CD14-positive monocyte (primary cell): ENCODE results near the gene AFF1. TPM values are rescaled to one million over a fixed set of nuclear protein-coding genes. Genes with fewer than 3 reads are reported as not detected.
A peak's percentile ranks its signal among the peaks of the same experiment; 100 is the strongest.
"Not testable (repeated sequence)": the region's sequence is repeated elsewhere in the genome, so short reads cannot be mapped to it uniquely, and the experiment has no call there.

Experiments
- DNase-seq, 3 donors: peaks; one replicate each; pipeline ENCODE4 v3.0.0-alpha.2; 2011 to 2022
- H2AFZ ChIP-seq: 2 replicates; pipeline ENCODE4 v1.6.0; 2012; ENCODE audit warnings: mild to moderate bottlenecking, low read depth, low read length, inconsistent platforms; ENCODE audit not compliant: insufficient read depth, poor library complexity, severe bottlenecking
- H3K27ac ChIP-seq, 2 donors: 1 replicate in 1 of 2; 2 replicates in 1 of 2; pipeline ENCODE4 v1.5.1; 2012 to 2013; ENCODE audit warnings: low read length in 2 of 2, control low read depth in 1 of 2, inconsistent platforms in 1 of 2, low read depth in 1 of 2, mild to moderate bottlenecking in 1 of 2
- H3K27me3 ChIP-seq, 2 donors: one replicate each; pipeline versions ENCODE4 v1.6.0 to v1.6.1; 2011 to 2013; ENCODE audit warnings: low read length in 2 of 2; ENCODE audit not compliant: control insufficient read depth in 2 of 2, insufficient read depth in 2 of 2
- H3K36me3 ChIP-seq, 2 donors: replicated peaks in 1 of 2; 1 replicate in 1 of 2; 2 replicates in 1 of 2; pipeline versions ENCODE4 v1.5.1 to v1.6.1; 2012 to 2013; ENCODE audit warnings: low read length in 2 of 2, control low read depth in 1 of 2, inconsistent platforms in 1 of 2, mild to moderate bottlenecking in 1 of 2; ENCODE audit not compliant: insufficient read depth in 2 of 2, control insufficient read depth in 1 of 2
- H3K4me1 ChIP-seq, 2 donors: 1 replicate in 1 of 2; 2 replicates in 1 of 2; pipeline versions ENCODE4 v1.5.1 to v1.6.1; 2012 to 2013; ENCODE audit warnings: low read length in 2 of 2, control low read depth in 1 of 2, inconsistent platforms in 1 of 2, mild to moderate bottlenecking in 1 of 2, moderate library complexity in 1 of 2; ENCODE audit not compliant: insufficient read depth in 2 of 2, control insufficient read depth in 1 of 2
- H3K4me2 ChIP-seq: replicated peaks from 2 replicates; pipeline ENCODE3; 2012; ENCODE audit warnings: low read length, moderate library complexity, mild to moderate bottlenecking; ENCODE audit not compliant: poor library complexity, severe bottlenecking; ENCODE audit errors: extremely low read depth
- H3K4me3 ChIP-seq, 3 experiments: fragments of 200-600 bp in 1 of 3; sonication (generic) in 1 of 3; replicated peaks in 1 of 3; 1 replicate in 2 of 3; 2 replicates in 1 of 3; pipeline ENCODE4 v1.5.1; 2011 to 2013; ENCODE audit warnings: low read length in 3 of 3, mild to moderate bottlenecking in 3 of 3, control low read depth in 2 of 3, low read depth in 2 of 3, inconsistent platforms in 1 of 3, moderate library complexity in 1 of 3
- H3K79me2 ChIP-seq: 2 replicates; pipeline ENCODE4 v1.6.0; 2012; ENCODE audit warnings: mild to moderate bottlenecking, control low read depth, inconsistent platforms, low read length, moderate library complexity; ENCODE audit not compliant: insufficient read depth
- H3K9ac ChIP-seq: 2 replicates; pipeline ENCODE4 v1.6.0; 2017; ENCODE audit warnings: low read length, mild to moderate bottlenecking; ENCODE audit not compliant: insufficient read depth, poor library complexity, severe bottlenecking
- H3K9me3 ChIP-seq, 2 donors: replicated peaks in 1 of 2; 1 replicate in 1 of 2; 2 replicates in 1 of 2; pipeline versions ENCODE4 v1.5.1 to v1.6.1; 2012 to 2013; ENCODE audit warnings: low read length in 2 of 2, control low read depth in 1 of 2; ENCODE audit not compliant: control insufficient read depth in 1 of 2, insufficient read depth in 1 of 2
- H4K20me1 ChIP-seq: 2 replicates; pipeline ENCODE4 v1.6.0; 2012; ENCODE audit warnings: mild to moderate bottlenecking, low read length, control low read depth, moderate library complexity; ENCODE audit not compliant: insufficient read depth
- H3K27ac Mint-ChIP-seq, 7 donors: one replicate each; pipeline ENCODE4 v1.8.0; 2020; ENCODE audit warnings: mild to moderate bottlenecking in 7 of 7, mixed read lengths in 7 of 7, moderate library complexity in 6 of 7, inconsistent platforms in 2 of 7
- H3K27me3 Mint-ChIP-seq, 3 donors: one replicate each; pipeline ENCODE4 v1.8.0; 2021 to 2022; ENCODE audit warnings: low read depth in 3 of 3, mild to moderate bottlenecking in 3 of 3, mixed read lengths in 3 of 3, moderate library complexity in 3 of 3, inconsistent platforms in 1 of 3
- H3K36me3 Mint-ChIP-seq, 2 donors: one replicate each; pipeline ENCODE4 v1.8.0; 2020; ENCODE audit warnings: mixed read lengths in 2 of 2, inconsistent platforms in 1 of 2, mild to moderate bottlenecking in 1 of 2
- H3K4me1 Mint-ChIP-seq: one replicate; pipeline ENCODE4 v1.8.0; 2020; ENCODE audit warnings: mild to moderate bottlenecking, mixed read lengths
- H3K4me3 Mint-ChIP-seq, 2 donors: one replicate each; pipeline ENCODE4 v1.8.0; 2020; ENCODE audit warnings: mild to moderate bottlenecking in 2 of 2, mixed read lengths in 2 of 2, moderate library complexity in 1 of 2
- H3K9me3 Mint-ChIP-seq, 7 donors: one replicate each; pipeline ENCODE4 v1.8.0; 2020 to 2022; ENCODE audit warnings: mixed read lengths in 7 of 7, mild to moderate bottlenecking in 6 of 7, moderate library complexity in 6 of 7, inconsistent platforms in 2 of 7
- WGBS: methylation state at CpG from one replicate; pipeline ENCODE4 v1.1.5; 2013; ENCODE audit warnings: missing lambda C conversion rate; ENCODE audit not compliant: insufficient coverage; 5-methylcytosine and 5-hydroxymethylcytosine counted together
- intact Hi-C, 2 donors: fragments of 100-400 bp; cut with micrococcal nuclease; formaldehyde crosslinking; loops; one replicate each; pipeline versions ENCODE4 v1.15.0 to v1.15.1; 2023
- polyA plus RNA-seq, 3 donors: library from polyadenylated mRNA; depleted of rRNA in 1 of 3; unstranded in 2 of 3; stranded (reverse) in 1 of 3; fragments of 300-500 nt in 2 of 3; fragments of >200 nt in 1 of 3; fragmentation: Illumina TruSeq in 2 of 3; gene quantifications; 1 replicate in 2 of 3; 2 replicates in 1 of 3; pipeline ENCODE4 v1.2.3, GENCODE V29; 2012 to 2021
- TF ChIP-seq, protein P1 (sequence below): fragments of 200-600 bp; IDR thresholded peaks from one replicate; pipeline ENCODE4 v1.8.0; 2022; ENCODE audit warnings: antibody characterized with exemption, mild to moderate bottlenecking

The AFF1 gene
- polyA plus RNA-seq, 3 donors = 7.5 to 20.9 (median 16.3) TPM

DNA sequence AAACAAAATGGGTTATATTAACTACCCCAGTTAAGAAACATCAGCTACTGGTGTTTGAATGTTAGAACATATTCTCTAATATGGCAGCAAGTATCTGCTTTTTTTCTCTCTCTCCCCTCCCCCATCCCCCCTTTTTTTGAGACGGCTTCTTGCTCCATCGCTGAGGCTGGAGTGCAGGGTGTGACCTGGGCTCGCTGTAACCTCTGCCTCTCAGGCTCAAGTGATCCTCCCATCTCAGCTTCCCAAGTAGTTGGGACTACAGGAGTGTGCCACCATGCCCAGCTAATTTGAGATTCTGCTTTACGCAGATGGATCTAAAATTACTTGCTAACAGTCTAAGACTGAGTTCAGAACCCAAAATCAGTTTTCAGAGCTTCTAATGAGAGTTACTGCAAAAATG lies 101.9 kb downstream of the AFF1 start:
- H3K36me3 Mint-ChIP-seq = no peaks in the 10 kb centered on the region
- peak overlapping the region in 1 of 7 donors; percentile 42 for H3K27ac Mint-ChIP-seq
- H3K4me3 Mint-ChIP-seq = no peak overlapping the region
- H3K9me3 ChIP-seq = no peaks in the 10 kb centered on the region
- no peaks in the 10 kb centered on the region for H3K36me3 ChIP-seq
- peaks cover 0 to 12% of the 10 kb centered on the region in 2 donors for H3K4me1 ChIP-seq
- intact Hi-C loops = no loop called here
- no peak overlapping the region for H2AFZ ChIP-seq
- no peak overlapping the region for H3K4me3 ChIP-seq
- peaks cover 99% of the 10 kb centered on the region for H3K79me2 ChIP-seq
- H3K27me3 ChIP-seq = no peaks in the 10 kb centered on the region
- no peak for DNase-seq
- no peak overlapping the region for H3K4me2 ChIP-seq
- peaks cover 41% of the 10 kb centered on the region for H3K4me1 Mint-ChIP-seq
- WGBS = 20% methylated on average over 1 of the region's 4 CpGs
- peaks cover 100% of the 10 kb centered on the region for H4K20me1 ChIP-seq
- no peaks in the 10 kb centered on the region for H3K27me3 Mint-ChIP-seq
- H3K27ac ChIP-seq = peak overlapping the region in 1 of 2 donors; percentile 46
- H3K9me3 Mint-ChIP-seq = peaks cover 0 to 2% (median 0%) of the 10 kb centered on the region in 7 donors
- TF ChIP-seq, protein P1, sequence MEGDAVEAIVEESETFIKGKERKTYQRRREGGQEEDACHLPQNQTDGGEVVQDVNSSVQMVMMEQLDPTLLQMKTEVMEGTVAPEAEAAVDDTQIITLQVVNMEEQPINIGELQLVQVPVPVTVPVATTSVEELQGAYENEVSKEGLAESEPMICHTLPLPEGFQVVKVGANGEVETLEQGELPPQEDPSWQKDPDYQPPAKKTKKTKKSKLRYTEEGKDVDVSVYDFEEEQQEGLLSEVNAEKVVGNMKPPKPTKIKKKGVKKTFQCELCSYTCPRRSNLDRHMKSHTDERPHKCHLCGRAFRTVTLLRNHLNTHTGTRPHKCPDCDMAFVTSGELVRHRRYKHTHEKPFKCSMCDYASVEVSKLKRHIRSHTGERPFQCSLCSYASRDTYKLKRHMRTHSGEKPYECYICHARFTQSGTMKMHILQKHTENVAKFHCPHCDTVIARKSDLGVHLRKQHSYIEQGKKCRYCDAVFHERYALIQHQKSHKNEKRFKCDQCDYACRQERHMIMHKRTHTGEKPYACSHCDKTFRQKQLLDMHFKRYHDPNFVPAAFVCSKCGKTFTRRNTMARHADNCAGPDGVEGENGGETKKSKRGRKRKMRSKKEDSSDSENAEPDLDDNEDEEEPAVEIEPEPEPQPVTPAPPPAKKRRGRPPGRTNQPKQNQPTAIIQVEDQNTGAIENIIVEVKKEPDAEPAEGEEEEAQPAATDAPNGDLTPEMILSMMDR = no peak
- H3K9ac ChIP-seq = no peak overlapping the region

DNA sequence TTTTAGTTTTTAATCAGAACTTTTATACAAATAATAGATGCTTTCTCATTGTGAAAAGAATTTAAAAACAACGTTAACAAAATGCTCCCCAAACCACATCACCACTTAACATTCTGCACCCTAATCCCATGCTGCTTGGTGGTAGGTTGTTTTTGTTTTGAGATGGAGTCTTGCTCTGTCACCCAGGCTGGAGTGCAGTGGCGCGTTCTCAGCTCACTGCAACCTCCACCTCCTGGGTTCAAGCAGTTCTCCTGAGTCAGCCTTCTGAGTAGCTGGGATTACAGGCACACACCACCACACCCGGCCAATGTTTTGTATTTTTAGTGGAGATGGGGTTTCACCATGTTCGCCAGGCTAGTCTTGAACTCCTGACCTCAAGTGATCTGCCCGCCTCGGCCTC lies 102.4 kb downstream of the AFF1 start:
- H4K20me1 ChIP-seq = peaks cover 100% of the 10 kb centered on the region
- H3K27ac Mint-ChIP-seq = peak overlapping the region in 2 of 7 donors; percentile 3 to 68
- not testable (repeated sequence) for H3K36me3 Mint-ChIP-seq

More for the DNA sequence above, 102.4 kb downstream of the AFF1 start:
- H3K4me1 Mint-ChIP-seq = peaks cover 45% of the 10 kb centered on the region
- H2AFZ ChIP-seq, H3K4me3 ChIP-seq, H3K4me3 Mint-ChIP-seq, H3K4me2 ChIP-seq, DNase-seq, H3K9me3 Mint-ChIP-seq, H3K9me3 ChIP-seq, H3K9ac ChIP-seq, H3K27me3 ChIP-seq, intact Hi-C loops, H3K27me3 Mint-ChIP-seq, H3K36me3 ChIP-seq: not testable (repeated sequence)
- Histone ChIP-seq H3K79me2 (peaks cover 99% of the 10 kb centered on the region), H3K4me1 (peaks cover 0 to 14% of the 10 kb centered on the region in 2 donors), H3K27ac (peak overlapping the region in 1 of 2 donors; percentile 46)
- no CpG with 5 or more reads among the region's 7 CpGs for WGBS
